Neuronal stem cell (in vitro differentiated cells): ENCODE results near the gene APOBEC3C.
"Not testable (repeated sequence)": the region's sequence is repeated elsewhere in the genome, so short reads cannot be mapped to it uniquely, and the experiment has no call there.

ENCODE experiments used
- DNase-seq: peaks from one replicate; pipeline ENCODE4 v3.0.0-alpha.2; 2013; ENCODE audit warnings: low spot score
- H2AFZ ChIP-seq: one replicate; pipeline ENCODE4 v1.6.1; 2013; ENCODE audit warnings: mild to moderate bottlenecking, low read length, inconsistent platforms
- H2AK5ac ChIP-seq: 2 replicates; pipeline ENCODE4 v1.6.1; 2013; ENCODE audit warnings: low read depth, mild to moderate bottlenecking, inconsistent platforms, low read length, moderate library complexity, mixed read lengths
- H2BK120ac ChIP-seq: 2 replicates; pipeline ENCODE4 v1.6.1; 2013; ENCODE audit warnings: low read depth, mild to moderate bottlenecking, inconsistent platforms, low read length, moderate library complexity, mixed read lengths
- H2BK12ac ChIP-seq: one replicate; pipeline ENCODE4 v1.6.1; 2013; ENCODE audit warnings: low read length, inconsistent platforms
- H2BK15ac ChIP-seq: 2 replicates; pipeline ENCODE4 v1.6.1; 2013; ENCODE audit warnings: mild to moderate bottlenecking, low read length, inconsistent platforms, mixed read lengths
- H2BK5ac ChIP-seq: one replicate; pipeline ENCODE4 v1.6.1; 2013; ENCODE audit warnings: inconsistent platforms, mild to moderate bottlenecking, low read length, moderate library complexity
- H3K14ac ChIP-seq: one replicate; pipeline ENCODE4 v1.6.1; 2013; ENCODE audit warnings: low read length, inconsistent platforms
- H3K18ac ChIP-seq: 2 replicates; pipeline ENCODE4 v1.6.1; 2013; ENCODE audit warnings: low read length, inconsistent platforms
- H3K23ac ChIP-seq: 2 replicates; pipeline ENCODE4 v1.6.1; 2013; ENCODE audit warnings: low read depth, mild to moderate bottlenecking, mixed read lengths, low read length, inconsistent platforms; ENCODE audit not compliant: poor library complexity
- H3K27ac ChIP-seq: replicated peaks from 3 replicates; pipeline ENCODE4 v1.5.1; 2013; ENCODE audit warnings: low read length, inconsistent platforms
- H3K27me3 ChIP-seq, 3 experiments: 2 replicates each; pipeline ENCODE4 v1.6.1; 2013; ENCODE audit warnings: low read length in 3 of 3, mild to moderate bottlenecking in 2 of 3, inconsistent platforms in 1 of 3, low read depth in 1 of 3, mixed read lengths in 1 of 3, moderate library complexity in 1 of 3; ENCODE audit not compliant: control insufficient read depth in 3 of 3, insufficient read depth in 3 of 3
- H3K36me3 ChIP-seq, 2 donors: replicated peaks in 1 of 2; 2 replicates each; pipeline ENCODE4 v1.6.1; 2013; ENCODE audit warnings: low read length in 2 of 2; ENCODE audit not compliant: control insufficient read depth in 2 of 2, insufficient read depth in 2 of 2
- H3K4ac ChIP-seq: 2 replicates; pipeline ENCODE4 v1.6.1; 2013; ENCODE audit warnings: inconsistent platforms, mild to moderate bottlenecking, low read length, moderate library complexity
- H3K4me1 ChIP-seq, 2 donors: 1 replicate in 1 of 2; 2 replicates in 1 of 2; pipeline ENCODE4 v1.6.1; 2013; ENCODE audit warnings: low read length in 2 of 2, low read depth in 1 of 2; ENCODE audit not compliant: control insufficient read depth in 2 of 2, insufficient read depth in 1 of 2
- H3K4me2 ChIP-seq: one replicate; pipeline ENCODE4 v1.6.1; 2013; ENCODE audit warnings: mild to moderate bottlenecking, low read length, inconsistent platforms; ENCODE audit not compliant: insufficient read depth, poor library complexity, severe bottlenecking
- H3K4me3 ChIP-seq, 2 donors: 2 replicates each; pipeline ENCODE4 v1.5.1; 2013; ENCODE audit warnings: low read length in 2 of 2, mild to moderate bottlenecking in 2 of 2, inconsistent platforms in 1 of 2, moderate library complexity in 1 of 2
- H3K79me1 ChIP-seq: one replicate; pipeline ENCODE4 v1.6.1; 2013; ENCODE audit warnings: low read depth, mild to moderate bottlenecking, inconsistent platforms, low read length, moderate library complexity
- H3K9ac ChIP-seq: one replicate; pipeline ENCODE4 v1.6.1; 2013; ENCODE audit warnings: mild to moderate bottlenecking, low read depth, low read length, inconsistent platforms; ENCODE audit not compliant: poor library complexity
- H3K9me3 ChIP-seq, 2 donors: replicated peaks in 1 of 2; 2 replicates each; pipeline versions ENCODE3 to v1.6.1; 2013; ENCODE audit warnings: low read length in 2 of 2, mild to moderate bottlenecking in 2 of 2, inconsistent platforms in 1 of 2, low read depth in 1 of 2, mixed read lengths in 1 of 2, moderate library complexity in 1 of 2; ENCODE audit not compliant: control insufficient read depth in 2 of 2, insufficient read depth in 1 of 2
- H4K8ac ChIP-seq: one replicate; pipeline ENCODE4 v1.6.1; 2013; ENCODE audit warnings: low read depth, mild to moderate bottlenecking, inconsistent platforms, low read length, moderate library complexity
- H4K91ac ChIP-seq: one replicate; pipeline ENCODE4 v1.6.1; 2013; ENCODE audit warnings: low read length, low read depth, mild to moderate bottlenecking, inconsistent platforms; ENCODE audit not compliant: poor library complexity
- whole genome bisulfite sequencing, 2 donors: extraction: QIAGEN DNeasy Blood & Tissue Kit; methylation state at CpG; one replicate each; pipeline ENCODE4 v1.1.7; 2013; ENCODE audit warnings: missing lambda C conversion rate in 2 of 2, mixed read lengths in 1 of 2; ENCODE audit not compliant: insufficient read length in 2 of 2, insufficient replicate concordance in 1 of 2; ENCODE audit errors: extremely low coverage in 2 of 2; 5-methylcytosine and 5-hydroxymethylcytosine counted together

APOBEC3C gene

DNA sequence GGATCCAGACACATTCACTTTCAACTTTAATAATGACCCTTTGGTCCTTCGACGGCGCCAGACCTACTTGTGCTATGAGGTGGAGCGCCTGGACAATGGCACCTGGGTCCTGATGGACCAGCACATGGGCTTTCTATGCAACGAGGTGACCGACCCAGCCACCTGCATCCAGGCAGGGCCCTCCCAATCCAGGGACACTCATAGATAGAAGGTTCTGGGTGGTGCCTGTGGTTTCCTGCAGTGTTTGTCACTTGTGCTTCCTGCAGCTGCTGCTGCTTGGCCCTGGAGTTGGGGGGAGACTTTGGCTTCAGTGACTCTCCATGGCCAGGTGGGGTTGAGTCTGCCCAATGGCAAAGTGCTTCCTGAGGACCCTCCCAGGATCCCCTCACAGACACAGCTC lies 24.6 kb upstream of the APOBEC3C start:
- no peak overlapping the region for H2AFZ ChIP-seq
- no peak overlapping the region for H2BK5ac ChIP-seq
- H3K4me2 ChIP-seq: no peak overlapping the region
- H3K27ac ChIP-seq: no peak overlapping the region
- H3K14ac ChIP-seq: no peak overlapping the region
- H3K9ac ChIP-seq: no peak overlapping the region
- no peak overlapping the region for H4K91ac ChIP-seq
- no peaks in the 10 kb centered on the region for H3K27me3 ChIP-seq
- DNase-seq: no peak
- no peak overlapping the region for H3K23ac ChIP-seq
- WGBS, 2 donors: no CpG with 5 or more reads among the region's 6 CpGs
- H3K4me1 ChIP-seq: peaks cover 0 to 2% of the 10 kb centered on the region in 2 donors
- no peak overlapping the region for H2BK120ac ChIP-seq
- H3K79me1 ChIP-seq: no peaks in the 10 kb centered on the region
- H3K9me3 ChIP-seq: peaks cover 0 to 1% of the 10 kb centered on the region in 2 donors
- H2BK15ac ChIP-seq: peak overlapping the region; percentile 75
- H3K4ac ChIP-seq: no peak overlapping the region
- H3K18ac ChIP-seq: no peak overlapping the region
- H3K36me3 ChIP-seq: no peaks in the 10 kb centered on the region
- H4K8ac ChIP-seq: no peak overlapping the region
- H3K4me3 ChIP-seq: no peak overlapping the region
- H2AK5ac ChIP-seq: peak overlapping the region; percentile 63
- no peak overlapping the region for H2BK12ac ChIP-seq

DNA sequence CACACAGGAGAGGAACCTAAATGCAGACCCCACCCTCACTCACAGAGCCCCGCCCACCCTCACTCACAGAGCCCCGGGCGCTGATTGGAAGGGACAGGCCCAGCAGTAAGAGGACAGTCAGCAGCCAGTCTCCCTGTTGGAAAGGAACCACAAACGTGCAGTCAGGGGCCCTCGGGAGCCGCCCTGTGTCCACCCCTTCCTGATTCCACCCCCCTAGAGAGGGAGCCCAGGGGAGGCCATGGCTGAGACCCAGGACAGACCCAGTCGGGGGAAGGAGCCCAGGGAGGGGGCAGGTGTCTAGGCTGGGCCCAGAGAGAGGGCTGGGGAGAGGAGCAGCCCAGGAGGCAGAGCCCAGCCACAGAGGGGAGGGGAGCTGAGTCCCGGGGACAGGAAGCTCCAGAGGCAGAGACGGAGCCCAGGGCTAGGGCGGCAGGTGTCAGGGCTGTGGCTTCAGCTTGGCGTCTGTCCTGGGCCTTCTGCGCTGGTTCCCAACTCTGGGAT lies 21.1 kb upstream of the APOBEC3C start:
- not testable (repeated sequence) for H3K23ac ChIP-seq, H2BK5ac ChIP-seq, H3K14ac ChIP-seq, H3K36me3 ChIP-seq, H2BK12ac ChIP-seq, H3K9ac ChIP-seq, H2BK15ac ChIP-seq, H2AK5ac ChIP-seq, H3K4me3 ChIP-seq, H3K4me1 ChIP-seq, H4K91ac ChIP-seq, H3K27me3 ChIP-seq, H3K9me3 ChIP-seq, H3K27ac ChIP-seq, H3K4me2 ChIP-seq, H2BK120ac ChIP-seq, H4K8ac ChIP-seq, H3K79me1 ChIP-seq, H3K4ac ChIP-seq
- peak overlapping the region; percentile 64 for H3K18ac ChIP-seq
- WGBS, 2 donors: no CpG with 5 or more reads among the region's 12 CpGs
- DNase-seq: peak; percentile 33
- peak overlapping the region; percentile 75 for H2AFZ ChIP-seq

DNA sequence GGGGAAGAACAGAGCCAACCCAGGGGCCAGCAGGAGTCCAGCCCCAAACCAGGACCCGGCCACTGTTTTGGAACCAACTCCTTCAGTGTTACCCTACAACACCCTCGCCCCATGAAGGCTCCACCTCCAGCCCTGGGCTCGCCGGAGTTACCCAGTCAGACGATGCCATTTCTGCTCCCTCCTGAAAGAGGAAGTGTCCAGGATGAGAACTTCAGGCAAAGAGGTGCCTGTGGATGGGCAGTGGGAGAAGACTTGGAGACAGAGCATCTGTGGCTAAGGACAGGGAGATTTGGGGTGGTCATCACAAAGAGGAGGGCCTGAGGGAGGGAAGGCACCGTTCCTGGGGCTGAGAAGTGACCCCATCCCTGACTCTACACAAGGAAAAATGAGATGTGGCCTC lies 18.0 kb upstream of the APOBEC3C start:
- no peak overlapping the region for H2AFZ ChIP-seq
- H2BK15ac ChIP-seq: no peak overlapping the region
- peaks cover 0 to 12% (median 0%) of the 10 kb centered on the region in 3 experiments for H3K27me3 ChIP-seq
- no peak overlapping the region for H2BK5ac ChIP-seq
- peaks cover 0 to 3% of the 10 kb centered on the region in 2 donors for H3K4me1 ChIP-seq
- DNase-seq: no peak
- H2BK12ac ChIP-seq: no peak overlapping the region
- H3K14ac ChIP-seq: no peak overlapping the region
- H2BK120ac ChIP-seq: no peak overlapping the region
- no peak overlapping the region for H3K27ac ChIP-seq
- H3K79me1 ChIP-seq: peaks cover 2% of the 10 kb centered on the region
- H3K36me3 ChIP-seq: no peaks in the 10 kb centered on the region
- H3K4me2 ChIP-seq: no peak overlapping the region
- no peak overlapping the region for H2AK5ac ChIP-seq
- H3K9ac ChIP-seq: no peak overlapping the region
- peak overlapping the region; percentile 9 for H3K18ac ChIP-seq
- H3K4me3 ChIP-seq: peak overlapping the region in 1 of 2 donors; percentile 46
- peaks cover 0 to 2% of the 10 kb centered on the region in 2 donors for H3K9me3 ChIP-seq
- H3K23ac ChIP-seq: no peak overlapping the region
- no peak overlapping the region for H4K91ac ChIP-seq
- no CpG with 5 or more reads among the region's 6 CpGs for WGBS, 2 donors
- no peak overlapping the region for H4K8ac ChIP-seq
- no peak overlapping the region for H3K4ac ChIP-seq

GRCh38 chr22:38997518-38997917 lies 16.5 kb upstream of the APOBEC3C start:
- peaks cover 2% of the 10 kb centered on the region for H3K79me1 ChIP-seq
- H3K14ac ChIP-seq: no peak overlapping the region
- no peaks in the 10 kb centered on the region for H3K36me3 ChIP-seq
- WGBS, 2 donors: no CpG with 5 or more reads among the region's 3 CpGs
- no peak overlapping the region for H4K8ac ChIP-seq
- H4K91ac ChIP-seq: no peak overlapping the region
- no peak overlapping the region for H3K4me3 ChIP-seq
- no peak overlapping the region for H3K9ac ChIP-seq
- no peak overlapping the region for H2BK5ac ChIP-seq
- H3K9me3 ChIP-seq: peaks cover 0 to 2% of the 10 kb centered on the region in 2 donors
- H2AFZ ChIP-seq: no peak overlapping the region
- peaks cover 0 to 3% of the 10 kb centered on the region in 2 donors for H3K4me1 ChIP-seq
- no peak overlapping the region for H3K4ac ChIP-seq
- H3K27me3 ChIP-seq: peaks cover 0 to 12% (median 0%) of the 10 kb centered on the region in 3 experiments
- no peak for DNase-seq
- no peak overlapping the region for H3K27ac ChIP-seq
- H2AK5ac ChIP-seq: no peak overlapping the region
- H3K4me2 ChIP-seq: no peak overlapping the region
- H3K23ac ChIP-seq: no peak overlapping the region
- H2BK15ac ChIP-seq: no peak overlapping the region
- no peak overlapping the region for H2BK12ac ChIP-seq
- H3K18ac ChIP-seq: peak overlapping the region; percentile 53
- H2BK120ac ChIP-seq: no peak overlapping the region
